Epithelial cell of esophagus (primary cell): ENCODE results near the gene PKDREJ.

Experiments used
- DNase-seq: peaks from one replicate; pipeline ENCODE4 v3.0.0; 2010; ENCODE audit warnings: low read depth
- H3K4me3 ChIP-seq: 2 replicates; pipeline ENCODE4 v1.5.1; 2011; ENCODE audit warnings: mild to moderate bottlenecking, low read length, control low read depth
- CTCF ChIP-seq: IDR thresholded peaks from 2 replicates; pipeline ENCODE4 v1.5.1; 2011; ENCODE audit warnings: low read depth, mild to moderate bottlenecking, low read length, control low read depth, inconsistent platforms; ENCODE audit not compliant: insufficient read depth; ENCODE audit errors: missing control alignments

PKDREJ gene

GRCh38 chr22:46241396-46242007 is 21.6 kb downstream of the PKDREJ start:
- no peak for DNase-seq
- no peak overlapping the region for H3K4me3 ChIP-seq
- TF ChIP-seq CTCF: no peak

- TF ChIP-seq CTCF: no peak
These were observed 22.2 kb downstream of the PKDREJ start for GRCh38 chr22:46240907-46241306.

GRCh38 chr22:46240506-46240905 is 22.6 kb downstream of the PKDREJ start:
- no peak for DNase-seq
- H3K4me3 ChIP-seq: no peak overlapping the region
- no peak for TF ChIP-seq CTCF

More at GRCh38 chr22:46240907-46241306, 22.2 kb downstream of the PKDREJ start:
- no peak overlapping the region for H3K4me3 ChIP-seq
- no peak for DNase-seq

GRCh38 chr22:46240073-46240472 is 23.1 kb downstream of the PKDREJ start:
- no peak for DNase-seq

GRCh38 chr22:46239261-46240048 is 23.7 kb downstream of the PKDREJ start:
- no peak overlapping the region for H3K4me3 ChIP-seq
- TF ChIP-seq CTCF: no peak
- no peak for DNase-seq

More at GRCh38 chr22:46240073-46240472, 23.1 kb downstream of the PKDREJ start:
- H3K4me3 ChIP-seq: no peak overlapping the region
- no peak for TF ChIP-seq CTCF

GRCh38 chr22:46238541-46238940 is 24.6 kb downstream of the PKDREJ start:
- H3K4me3 ChIP-seq: no peak overlapping the region
- TF ChIP-seq CTCF: no peak
- DNase-seq: no peak
